RPMI8226 (cell line): Measurements from ENCODE around the gene SFRP4.

Source experiments
- DNase-seq: peaks from one replicate; pipeline ENCODE4 v3.0.0-alpha.2; 2015

SFRP4 gene

DNA sequence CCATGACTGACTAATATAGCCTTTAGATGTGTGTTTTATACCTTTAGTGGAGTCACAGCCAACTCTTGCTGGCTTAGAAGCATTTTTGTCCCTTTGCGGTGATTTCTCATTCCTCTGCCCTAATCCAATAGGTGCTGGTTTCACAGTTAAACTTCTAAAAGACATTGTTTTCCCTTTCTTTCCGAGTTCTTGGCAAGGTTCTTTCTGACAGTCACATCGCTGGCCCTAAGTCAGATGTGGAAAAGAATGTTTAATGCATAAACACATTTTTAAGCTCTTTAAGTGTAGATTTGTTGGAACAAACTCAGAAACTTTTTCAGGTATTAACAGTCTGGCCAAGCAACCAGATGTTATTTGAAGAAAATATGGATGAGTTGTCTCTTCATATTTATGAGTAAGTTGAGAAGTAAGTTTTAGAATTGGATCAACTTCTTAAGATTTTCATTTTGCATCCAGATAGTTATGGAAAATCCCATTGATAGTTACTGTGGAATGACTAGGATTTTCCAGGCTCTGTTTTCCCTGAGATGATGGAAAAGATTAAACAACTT, 7.9 kb upstream of the SFRP4 start:
- DNase-seq = no peak

DNA sequence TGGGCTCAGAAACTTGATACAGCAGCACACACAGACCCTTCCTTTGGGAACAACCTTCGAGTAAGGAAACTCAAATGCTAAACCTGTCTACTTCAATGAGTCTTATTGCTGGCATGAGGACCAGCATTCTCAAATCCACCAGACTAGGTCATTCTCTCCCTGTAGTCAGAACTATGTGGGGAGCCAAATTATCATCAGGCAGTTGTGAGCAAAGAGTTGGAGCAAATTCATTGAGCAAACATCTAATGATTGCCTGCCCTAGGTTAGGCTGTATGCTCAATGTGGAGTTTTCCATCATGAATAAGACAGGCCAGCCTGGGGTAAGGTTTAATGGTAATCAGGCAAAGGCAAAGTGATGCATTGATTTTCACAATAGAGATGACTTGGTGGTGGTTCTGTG, 7.4 kb upstream of the SFRP4 start:
- no peak for DNase-seq

DNA sequence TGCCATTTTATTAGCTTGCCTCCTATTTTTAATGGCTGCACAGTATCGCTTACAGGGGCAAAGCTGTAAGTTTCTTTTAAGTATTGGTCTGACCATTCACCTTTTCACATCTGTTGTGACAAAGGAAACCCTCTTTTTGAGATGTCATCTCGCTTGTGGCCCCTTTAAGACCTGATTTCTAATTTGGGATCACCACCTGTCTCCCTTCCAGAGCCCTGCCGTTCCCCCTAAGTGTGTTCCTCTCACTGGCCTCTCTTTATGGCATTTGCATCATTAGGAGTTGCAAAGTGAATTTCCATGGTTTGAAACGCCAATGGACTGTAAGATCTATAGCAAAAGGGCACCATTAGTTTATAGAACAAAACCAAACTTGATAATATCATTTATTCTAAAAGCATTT, 5.3 kb upstream of the SFRP4 start:
- no peak for DNase-seq

DNA sequence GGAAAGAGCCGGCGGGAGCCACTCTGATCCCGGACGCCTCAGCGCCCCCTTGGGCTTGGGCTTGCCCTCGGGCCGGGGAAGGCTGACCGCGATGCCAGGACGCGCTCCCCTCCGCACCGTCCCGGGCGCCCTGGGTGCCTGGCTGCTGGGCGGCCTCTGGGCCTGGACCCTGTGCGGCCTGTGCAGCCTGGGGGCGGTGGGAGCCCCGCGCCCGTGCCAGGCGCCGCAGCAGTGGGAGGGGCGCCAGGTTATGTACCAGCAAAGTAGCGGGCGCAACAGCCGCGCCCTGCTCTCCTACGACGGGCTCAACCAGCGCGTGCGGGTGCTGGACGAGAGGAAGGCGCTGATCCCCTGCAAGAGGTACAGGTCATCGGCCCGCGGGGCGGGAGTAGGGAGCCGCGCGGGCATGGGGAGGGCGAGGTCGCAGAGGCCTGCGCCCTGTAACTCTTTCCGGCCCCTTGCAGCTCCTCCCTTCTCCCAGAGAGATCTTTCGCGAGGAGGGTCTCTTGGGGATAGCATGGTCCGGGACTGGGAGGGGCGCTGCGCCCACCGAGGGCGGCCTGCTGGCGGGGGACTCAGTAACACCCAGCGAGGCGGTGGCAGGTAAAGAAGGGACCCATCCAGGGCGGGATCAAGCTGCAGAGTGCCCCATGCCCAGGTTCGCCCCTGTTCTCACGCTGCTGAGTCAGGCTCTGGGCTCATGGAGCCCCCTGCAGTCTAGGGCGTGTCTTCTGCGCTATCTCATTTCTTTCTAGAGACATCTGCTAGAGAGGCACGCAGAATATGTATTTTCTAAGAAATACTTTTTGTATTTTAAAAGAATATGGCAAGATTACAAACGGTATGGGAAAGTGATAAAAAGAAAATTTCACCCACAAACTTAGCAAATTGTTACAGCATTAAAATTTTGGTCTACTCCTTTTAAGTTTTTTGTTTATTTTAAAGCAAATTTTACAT, 4.5 kb upstream of the SFRP4 start:
- DNase-seq = peak; percentile 61

DNA sequence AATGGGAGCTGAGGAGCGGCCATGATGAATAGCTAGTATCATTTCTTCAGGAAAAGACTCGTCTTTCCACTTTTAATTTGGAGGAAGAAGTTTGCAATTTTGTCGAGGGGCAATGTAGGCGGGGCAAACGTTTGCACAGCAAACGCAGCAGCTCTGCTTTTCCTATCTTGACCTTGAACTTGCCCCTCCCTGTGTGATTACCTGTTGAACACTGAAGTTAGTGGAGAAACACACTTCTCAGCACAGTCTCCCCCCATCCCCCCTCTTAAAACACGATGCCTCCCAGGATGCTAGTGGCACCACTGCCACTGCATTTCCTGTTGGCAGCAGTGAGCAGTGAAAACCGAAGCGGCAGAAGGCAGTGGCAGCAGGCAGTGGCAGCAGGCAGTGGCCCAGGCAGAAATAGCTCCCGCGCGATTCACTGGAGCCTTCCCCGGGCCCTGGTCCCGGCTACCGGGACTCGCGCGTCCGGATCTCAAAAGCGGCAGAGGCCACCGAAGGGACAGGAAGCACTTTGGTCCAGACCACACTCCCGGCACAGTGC, 3.8 kb upstream of the SFRP4 start, which contains the start of gene EPDR1:
EPDR1 (plus strand) TSS at position 336 of the 544 bp plus-strand sequence. CDS start 300 bp downstream, outside the sequence.
- peak; percentile 84 for DNase-seq

DNA sequence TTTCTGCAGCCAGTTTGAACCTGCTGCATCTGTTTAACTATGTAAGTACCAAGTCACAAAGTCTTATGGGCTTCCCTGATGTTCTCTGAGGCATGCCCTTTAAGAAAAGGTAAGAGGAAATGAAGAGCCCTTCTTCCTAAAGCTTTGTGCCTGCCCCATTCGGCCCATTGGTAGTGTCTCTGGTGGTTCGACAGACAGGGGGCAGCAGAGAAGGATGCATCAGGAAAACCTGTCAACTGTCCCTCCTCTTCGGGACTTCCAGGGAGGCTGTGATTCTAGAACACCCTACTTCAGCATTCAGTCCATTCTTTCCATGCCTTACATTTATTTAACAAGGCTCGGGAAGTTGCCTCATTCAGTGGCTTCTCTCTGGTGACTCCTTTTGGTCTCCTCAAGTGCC, 1.9 kb upstream of the SFRP4 start:
- no peak for DNase-seq

DNA sequence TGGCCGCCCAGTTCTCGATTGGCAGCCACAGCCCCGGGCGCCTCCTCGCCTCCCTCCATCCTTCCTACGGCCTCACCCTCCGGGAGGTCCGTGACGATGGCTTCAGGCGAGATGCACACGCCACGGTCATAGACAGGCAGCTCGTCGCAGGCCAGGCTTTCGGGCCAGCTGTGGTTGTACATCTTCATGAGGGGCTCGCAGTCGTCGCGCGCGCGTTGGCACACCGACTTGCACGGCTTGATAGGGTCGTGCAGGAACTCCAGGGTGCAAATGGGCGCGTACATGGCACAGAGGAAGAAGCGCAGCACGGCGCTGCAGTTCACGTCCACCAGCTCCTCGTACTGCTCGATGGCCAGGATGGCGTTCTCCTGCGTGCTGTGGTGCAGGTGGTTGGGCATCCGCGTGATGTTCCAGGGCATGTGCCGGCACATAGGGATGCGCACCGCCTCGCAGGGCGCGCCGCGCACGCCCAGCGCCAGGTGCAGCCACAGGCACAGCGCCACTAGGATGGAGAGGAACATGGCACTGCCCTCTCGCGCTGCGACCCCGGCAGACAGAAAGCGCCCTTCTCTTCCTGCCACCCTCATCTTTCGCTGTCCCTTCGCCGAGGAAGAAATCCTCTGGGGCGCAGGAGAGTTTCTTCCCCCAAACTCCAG, 472 bp downstream of the SFRP4 start:
- DNase-seq = no peak

DNA sequence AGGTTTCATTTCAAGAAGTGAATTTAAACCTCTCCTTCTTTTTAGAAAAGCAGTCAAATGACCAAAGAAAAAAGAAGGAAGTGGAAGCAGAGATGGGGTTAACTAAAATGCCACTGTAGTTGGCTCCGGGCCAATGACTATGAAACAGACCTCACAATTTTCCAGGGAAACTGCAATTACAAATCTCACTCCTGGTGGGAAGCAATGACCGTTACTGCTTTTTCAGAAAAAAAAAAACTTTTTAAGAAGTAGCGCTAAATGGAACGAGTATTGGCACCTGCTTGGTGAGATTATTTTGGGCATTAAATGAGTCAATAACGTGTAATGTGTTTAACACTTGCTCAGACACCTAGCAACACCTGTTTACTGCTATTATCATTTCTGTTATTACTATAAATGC, 1.2 kb downstream of the SFRP4 start:
- peak; percentile 5 for DNase-seq

DNA sequence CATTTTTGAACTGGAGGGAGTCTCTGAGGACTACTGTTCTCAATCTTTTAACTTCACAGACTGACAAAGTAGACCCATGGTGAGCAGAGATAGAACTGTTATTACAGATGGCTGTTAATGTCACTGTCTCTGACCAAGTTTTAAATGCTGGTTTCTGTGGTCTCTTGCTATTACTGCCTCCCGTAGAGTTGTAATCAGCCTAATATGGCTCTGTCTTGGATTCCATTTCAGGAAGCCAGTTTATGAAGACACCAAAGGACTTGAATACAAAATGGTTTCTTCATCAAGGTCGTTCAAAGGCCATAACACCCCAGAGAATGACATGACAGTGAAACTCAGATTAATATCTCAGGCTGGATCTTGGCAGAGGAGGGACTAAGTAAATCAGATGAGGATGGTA, 3.9 kb downstream of the SFRP4 start:
- no peak for DNase-seq

DNA sequence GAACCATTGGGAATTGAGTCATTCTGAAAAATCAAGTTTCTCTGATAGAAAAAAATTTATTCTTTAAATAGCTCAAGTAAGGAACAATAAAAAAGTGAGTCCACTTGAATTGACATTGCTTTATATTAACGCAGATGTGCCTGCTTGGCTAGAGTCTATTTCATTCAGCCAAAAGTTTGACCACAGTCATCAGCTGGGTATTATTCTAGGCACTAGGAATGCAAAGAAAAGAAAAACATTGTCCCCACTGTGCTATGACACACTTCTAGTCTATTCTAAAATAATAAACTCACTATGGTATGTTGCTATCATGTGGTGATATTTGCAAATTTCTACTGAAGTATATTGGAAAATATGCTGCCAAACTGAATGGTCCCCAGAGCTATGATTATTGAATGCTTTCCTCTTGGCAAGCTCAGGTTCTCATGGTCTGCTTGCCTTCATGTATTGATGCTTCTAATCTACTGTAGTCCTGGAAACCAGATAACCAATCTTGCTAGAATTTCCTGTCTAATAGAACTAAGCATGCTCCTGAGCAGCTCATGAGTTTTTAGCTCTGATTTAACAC, 8.3 kb downstream of the SFRP4 start:
- DNase-seq = no peak

DNA sequence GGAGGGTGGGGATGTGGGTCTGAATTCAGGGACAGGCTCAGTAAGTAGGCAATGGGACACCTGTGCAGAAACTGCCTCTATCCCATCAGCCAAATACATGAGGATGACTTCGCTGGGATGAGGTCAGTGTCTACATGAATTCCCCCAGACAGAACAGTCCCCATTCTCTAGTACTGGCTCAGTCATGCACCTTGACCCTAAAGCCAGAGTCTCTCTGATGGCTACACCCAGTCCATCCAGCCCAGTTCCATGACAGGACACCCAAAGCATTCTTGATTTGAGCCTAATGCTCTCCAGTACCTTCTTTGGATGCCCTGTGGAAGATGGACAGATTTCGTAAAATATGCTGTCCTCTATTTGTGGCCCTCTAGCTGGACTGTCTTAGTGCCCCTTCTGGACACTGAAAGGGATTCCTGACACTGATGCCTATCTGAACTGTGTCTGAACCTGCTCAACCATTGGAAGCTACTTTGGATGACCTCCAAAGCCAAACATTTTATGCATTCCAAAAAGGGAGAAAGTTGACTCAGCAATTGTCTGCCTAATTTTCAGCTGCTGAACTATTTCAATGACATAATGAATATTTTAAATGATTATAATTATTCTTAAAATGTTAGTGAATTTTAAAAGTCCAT, 14.6 kb downstream of the SFRP4 start:
- DNase-seq = no peak

DNA sequence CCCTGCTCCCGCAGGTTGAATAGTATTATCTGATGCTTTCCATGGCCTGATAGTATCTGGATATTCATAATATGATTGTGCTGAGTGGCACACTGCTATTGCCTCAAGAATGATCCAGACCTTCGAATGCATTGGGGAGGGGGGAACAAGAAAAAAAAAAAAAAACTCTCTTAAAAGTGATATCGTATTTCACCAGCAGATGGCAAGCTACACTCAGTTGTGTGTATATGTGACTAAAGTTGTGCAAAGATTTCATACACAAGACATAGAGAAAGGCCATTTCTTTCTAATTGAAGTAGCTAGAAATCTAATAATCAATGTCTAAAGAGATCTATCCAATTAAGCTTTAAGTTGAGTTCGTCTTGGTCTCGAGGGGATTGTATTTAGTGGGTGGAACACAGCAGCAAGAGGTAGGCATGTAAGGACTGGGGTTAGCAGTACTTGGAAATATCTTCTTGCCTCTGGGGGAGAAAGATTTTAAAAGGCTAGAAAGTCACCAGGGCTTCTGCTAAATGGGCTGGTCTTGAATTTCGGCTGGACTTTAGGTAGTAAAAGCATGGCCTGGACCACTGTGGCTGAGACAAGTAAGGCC, 15.3 kb downstream of the SFRP4 start:
- DNase-seq = peak; percentile 17

DNA sequence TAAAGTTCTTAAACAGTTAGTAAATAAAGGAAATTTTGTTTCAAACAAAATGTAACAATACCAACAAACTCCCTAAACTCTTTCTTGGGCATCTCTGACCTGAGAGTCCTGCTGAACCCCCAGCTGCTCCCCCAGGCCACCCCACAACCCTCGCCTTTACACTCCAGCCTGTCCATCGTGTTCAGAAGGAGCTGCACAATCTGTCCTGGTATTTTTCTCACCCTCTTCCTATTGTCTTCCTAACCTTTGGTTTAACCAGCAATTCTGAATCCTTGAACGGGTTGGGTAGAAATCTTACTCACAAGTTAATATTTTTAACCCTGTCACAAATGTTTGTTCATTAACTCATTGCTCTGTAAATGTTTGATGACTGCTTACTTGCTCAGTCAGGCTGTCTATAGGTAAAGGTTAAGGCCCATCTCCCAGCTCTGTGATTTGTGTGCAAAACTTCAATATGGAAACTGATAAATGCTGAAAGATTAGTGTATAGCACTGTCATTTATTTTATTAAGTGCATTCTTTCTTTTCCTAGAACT, 16.8 kb downstream of the SFRP4 start:
- no peak for DNase-seq

DNA sequence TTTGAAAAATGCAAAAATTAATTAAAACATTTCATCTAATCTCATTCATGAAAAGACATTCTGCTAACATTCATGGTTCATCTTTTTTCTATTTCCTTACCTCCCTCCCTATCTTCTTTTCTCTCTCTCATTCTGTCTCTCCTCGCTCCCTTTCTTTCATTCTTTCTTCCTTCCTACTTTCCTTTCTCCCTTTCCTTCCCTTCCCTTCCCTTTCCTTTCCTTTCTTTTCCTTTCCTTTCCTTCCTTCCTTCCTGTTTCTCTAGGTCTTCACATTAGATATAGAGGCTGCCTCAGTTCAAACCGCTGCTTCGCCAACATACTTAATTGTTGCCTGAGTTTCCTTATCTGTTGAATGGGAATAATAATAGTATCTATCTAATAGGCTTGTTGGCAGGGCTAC, 21.9 kb downstream of the SFRP4 start:
- no peak for DNase-seq

DNA sequence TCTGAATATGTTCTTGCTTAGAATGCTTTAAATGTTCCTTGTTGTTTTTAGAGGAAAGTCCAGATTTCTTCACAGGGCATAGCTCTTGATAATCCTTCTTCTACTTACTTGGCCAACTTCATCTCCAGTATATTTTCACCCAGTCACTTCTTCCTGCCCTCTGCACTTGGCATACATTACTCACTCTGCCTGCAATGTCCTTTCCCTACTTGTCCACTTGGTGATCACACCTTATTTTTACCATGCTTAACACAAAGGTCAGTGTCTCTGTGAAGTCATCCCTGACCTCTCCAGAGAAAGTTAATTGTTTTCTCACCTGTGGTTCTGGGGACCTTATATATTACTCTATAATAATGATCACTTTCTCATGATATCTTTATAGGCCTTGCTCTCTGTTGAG, 23.3 kb downstream of the SFRP4 start:
- DNase-seq = no peak

DNA sequence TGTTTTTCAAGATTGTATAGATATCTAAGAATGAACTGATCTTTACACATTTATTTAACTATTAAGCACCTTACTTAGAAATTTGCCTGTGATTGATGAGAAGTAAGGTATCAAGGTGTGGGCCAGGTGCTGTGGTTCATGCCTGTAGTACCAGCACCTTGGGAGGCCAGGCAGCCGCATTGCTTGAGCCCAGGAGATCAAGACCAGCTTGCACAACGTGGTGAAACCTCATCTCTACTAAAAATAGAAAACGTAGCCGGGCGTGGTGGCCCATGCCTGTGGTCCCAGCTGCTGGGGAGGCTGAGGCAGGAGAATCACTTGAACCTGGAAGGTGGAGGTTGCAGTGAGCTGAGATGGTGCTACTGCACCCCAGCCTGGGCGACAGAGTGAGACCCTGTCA, 34.5 kb downstream of the SFRP4 start:
- DNase-seq = no peak
